Endothelial cell (in vitro differentiated cells): ENCODE data around the gene ADAMTSL2. TPM values are rescaled to one million over a fixed set of nuclear protein-coding genes. Genes with fewer than 3 reads are reported as not detected.
A peak's percentile ranks its signal among the peaks of the same experiment; 100 is the strongest.

ENCODE experiments used
- DNase-seq: peaks from one replicate; pipeline ENCODE4 v3.0.0; 2021; ENCODE audit warnings: low spot score
- H3K27ac Mint-ChIP-seq: one replicate; pipeline ENCODE4 v1.8.0; 2021; ENCODE audit warnings: mixed read lengths, inconsistent platforms; ENCODE audit not compliant: unreplicated experiment
- H3K27me3 Mint-ChIP-seq: one replicate; pipeline ENCODE4 v1.8.0; 2021; ENCODE audit warnings: mild to moderate bottlenecking, moderate library complexity, mixed read lengths, inconsistent platforms; ENCODE audit not compliant: unreplicated experiment
- H3K36me3 Mint-ChIP-seq: one replicate; pipeline ENCODE4 v1.8.0; 2021; ENCODE audit warnings: mild to moderate bottlenecking, low read depth, mixed read lengths, inconsistent platforms; ENCODE audit not compliant: unreplicated experiment
- H3K4me1 Mint-ChIP-seq: one replicate; pipeline ENCODE4 v1.8.0; 2021; ENCODE audit warnings: mild to moderate bottlenecking, mixed read lengths, inconsistent platforms; ENCODE audit not compliant: unreplicated experiment
- H3K4me3 Mint-ChIP-seq: one replicate; pipeline ENCODE4 v1.8.0; 2021; ENCODE audit warnings: mild to moderate bottlenecking, mixed read lengths, inconsistent platforms; ENCODE audit not compliant: unreplicated experiment
- H3K9me3 Mint-ChIP-seq: one replicate; pipeline ENCODE4 v1.8.0; 2021; ENCODE audit warnings: mixed read lengths, inconsistent platforms; ENCODE audit not compliant: unreplicated experiment
- CTCF ChIP-seq: fragments of 200-600 bp; sonication (generic); IDR thresholded peaks from one replicate; pipeline ENCODE4 v1.5.0; 2021; ENCODE audit warnings: antibody characterized with exemption; ENCODE audit not compliant: unreplicated experiment
- total RNA-seq: library from RNA; stranded (reverse); fragmentation: NEBNext Ultra II Directional; extraction: Animal tissue kit (Norgen Biotek cat#: 25700); gene quantifications from one replicate; pipeline ENCODE4 v1.2.1, GENCODE V29; 2021; ENCODE audit not compliant: unreplicated experiment

ADAMTSL2 gene
- total RNA-seq, 1 donor from 2014 or later = 5.9 TPM

GRCh38 chr9:133492061-133493021, 42.2 kb upstream of the ADAMTSL2 start:
- Mint-ChIP-seq H3K4me1 (peaks cover 7% of the 10 kb centered on the region), H3K27ac (peak overlapping the region; percentile 52), H3K9me3 (no peaks in the 10 kb centered on the region), H3K4me3 (no peak overlapping the region), H3K36me3 (peaks cover 4% of the 10 kb centered on the region), H3K27me3 (peaks cover 3% of the 10 kb centered on the region)
- no peak for DNase-seq
- no peak for TF ChIP-seq CTCF

- TF ChIP-seq CTCF = no peak
- Mint-ChIP-seq H3K4me1 (peaks cover 7% of the 10 kb centered on the region), H3K4me3 (no peak overlapping the region), H3K27me3 (peaks cover 8% of the 10 kb centered on the region), H3K9me3 (no peaks in the 10 kb centered on the region), H3K27ac (no peak overlapping the region), H3K36me3 (peaks cover 4% of the 10 kb centered on the region)
- DNase-seq = no peak
These were observed 41.1 kb upstream of the ADAMTSL2 start for GRCh38 chr9:133493428-133493827.

- Mint-ChIP-seq H3K4me3 (no peak overlapping the region), H3K4me1 (peaks cover 7% of the 10 kb centered on the region), H3K27ac (no peak overlapping the region), H3K36me3 (peaks cover 4% of the 10 kb centered on the region), H3K9me3 (no peaks in the 10 kb centered on the region), H3K27me3 (peaks cover 8% of the 10 kb centered on the region)
- DNase-seq = no peak
- TF ChIP-seq CTCF = no peak
These were observed 40.5 kb upstream of the ADAMTSL2 start for GRCh38 chr9:133493845-133494540.

- no peak for DNase-seq
These were observed 39.7 kb upstream of the ADAMTSL2 start for GRCh38 chr9:133494636-133495326.

More at GRCh38 chr9:133494636-133495326, 39.7 kb upstream of the ADAMTSL2 start:
- Mint-ChIP-seq H3K9me3 (no peaks in the 10 kb centered on the region), H3K36me3 (no peaks in the 10 kb centered on the region), H3K4me3 (no peak overlapping the region), H3K27ac (no peak overlapping the region), H3K27me3 (peaks cover 8% of the 10 kb centered on the region), H3K4me1 (peaks cover 4% of the 10 kb centered on the region)
- TF ChIP-seq CTCF = no peak
